Measurements from ENCODE around the gene RAB27A. TPM values are rescaled to one million over a fixed set of nuclear protein-coding genes. Genes with fewer than 3 reads are reported as not detected.

The RAB27A gene
- total RNA-seq, 2 donors from 2014 or later: 8.8 to 9.1 TPM

DNA sequence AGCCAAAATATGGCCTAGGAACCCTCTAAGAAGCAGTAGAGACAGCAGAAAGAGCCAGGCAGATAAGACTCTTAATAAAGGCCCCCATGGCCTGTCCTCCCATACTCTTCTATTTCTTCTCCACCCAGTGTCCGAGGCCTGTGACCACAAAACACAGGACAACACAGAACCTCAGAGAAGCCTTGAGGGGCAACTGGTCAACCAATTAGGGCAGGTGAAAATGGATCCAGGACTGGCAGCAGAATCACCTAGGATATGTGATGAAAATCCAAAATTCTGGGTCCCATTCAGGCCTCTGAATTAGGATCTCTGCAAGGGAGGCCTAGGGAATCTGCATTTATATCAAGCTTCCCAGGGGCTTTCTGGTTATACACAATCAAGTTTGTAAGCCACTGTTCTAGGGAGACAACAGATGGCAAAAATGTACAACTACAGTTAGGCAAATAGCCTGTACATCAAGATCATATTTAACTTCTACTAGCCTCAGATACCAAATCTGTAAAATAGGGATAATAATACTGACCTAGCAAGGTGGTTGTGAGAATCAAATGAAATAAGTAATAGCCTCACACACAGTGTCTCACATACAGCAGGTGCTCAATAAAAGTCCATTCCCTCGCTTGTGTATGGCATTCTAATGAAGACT lies 10.4 kb downstream of the RAB27A start:
- no peak for DNase-seq
- Histone ChIP-seq H3K9ac (ENCODE audit: extremely low read depth, low read length, poor library complexity, severe bottlenecking) (no peak overlapping the region), H3K36me3 (ENCODE audit: control insufficient read depth, insufficient read depth, low read length) (no peaks in the 10 kb centered on the region), H3K4me1 (ENCODE audit: control insufficient read depth, insufficient read depth, low read length) (peaks cover 4% of the 10 kb centered on the region), H3K9me3 (ENCODE audit: control insufficient read depth, low read length) (no peaks in the 10 kb centered on the region), H3K27ac (ENCODE audit: low read depth, low read length) (no peak overlapping the region), H3K4me3 (ENCODE audit: low read length) (no peak overlapping the region), H3K27me3 (ENCODE audit: control insufficient read depth, insufficient read depth, low read length, poor library complexity, severe bottlenecking) (no peaks in the 10 kb centered on the region)
- no peak for TF ChIP-seq CTCF (conservative IDR thresholded peaks at IDR 0.05)
- Mint-ChIP-seq H3K9me3 (no peaks in the 10 kb centered on the region), H3K36me3 (ENCODE audit: low read depth) (peaks cover under 1% of the 10 kb centered on the region), H3K27me3 (ENCODE audit: insufficient read depth) (no peaks in the 10 kb centered on the region), H3K4me3 (no peak overlapping the region), H3K4me1 (peaks cover 2% of the 10 kb centered on the region), H3K27ac (no peak overlapping the region)
- WGBS, 2 experiments (ENCODE audit: insufficient coverage in 1 of 2, insufficient read length in 1 of 2): 87 to 100% methylated on average over 1 to 2 of the region's 2 CpGs

- H3K4me1 ChIP-seq (ENCODE audit: control insufficient read depth, insufficient read depth, low read length): no peaks in the 10 kb centered on the region
- WGBS, 2 experiments (ENCODE audit: insufficient coverage in 1 of 2, insufficient read length in 1 of 2): 77 to 90% methylated on average over 2 of the region's 2 CpGs
- Mint-ChIP-seq H3K4me3 (no peak overlapping the region), H3K4me1 (no peaks in the 10 kb centered on the region), H3K27ac (no peak overlapping the region), H3K9me3 (no peaks in the 10 kb centered on the region), H3K36me3 (ENCODE audit: low read depth) (peaks cover 3% of the 10 kb centered on the region), H3K27me3 (ENCODE audit: insufficient read depth) (no peaks in the 10 kb centered on the region)
- H3K27me3 ChIP-seq (ENCODE audit: control insufficient read depth, insufficient read depth, low read length, poor library complexity, severe bottlenecking): no peaks in the 10 kb centered on the region
- H3K27ac ChIP-seq (ENCODE audit: low read depth, low read length): no peak overlapping the region
- no peak for DNase-seq
- H3K9me3 ChIP-seq (ENCODE audit: control insufficient read depth, low read length): no peaks in the 10 kb centered on the region
- no peak overlapping the region for H3K4me3 ChIP-seq (ENCODE audit: low read length)
- H3K9ac ChIP-seq (ENCODE audit: extremely low read depth, low read length, poor library complexity, severe bottlenecking): no peak overlapping the region
- no peak for TF ChIP-seq CTCF (conservative IDR thresholded peaks at IDR 0.05)
- H3K36me3 ChIP-seq (ENCODE audit: control insufficient read depth, insufficient read depth, low read length): no peaks in the 10 kb centered on the region
Measured at GRCh38 chr15:55277715-55278114, 11.9 kb downstream of the RAB27A start.

- no peaks in the 10 kb centered on the region for H3K27me3 Mint-ChIP-seq (ENCODE audit: insufficient read depth)
- WGBS, 2 experiments (ENCODE audit: insufficient coverage in 1 of 2, insufficient read length in 1 of 2): 90 to 96% methylated on average over 6 to 7 of the region's 7 CpGs
- H3K9me3 Mint-ChIP-seq: no peaks in the 10 kb centered on the region
- H3K36me3 Mint-ChIP-seq (ENCODE audit: low read depth): peaks cover 3% of the 10 kb centered on the region
- no peak overlapping the region for H3K4me3 Mint-ChIP-seq
- no peak overlapping the region for H3K27ac Mint-ChIP-seq
- no peaks in the 10 kb centered on the region for H3K36me3 ChIP-seq (ENCODE audit: control insufficient read depth, insufficient read depth, low read length)
- no peak overlapping the region for H3K27ac ChIP-seq (ENCODE audit: low read depth, low read length)
- no peak for TF ChIP-seq CTCF (conservative IDR thresholded peaks at IDR 0.05)
- DNase-seq: no peak
- H3K4me1 Mint-ChIP-seq: no peaks in the 10 kb centered on the region
- no peaks in the 10 kb centered on the region for H3K4me1 ChIP-seq (ENCODE audit: control insufficient read depth, insufficient read depth, low read length)
- H3K9ac ChIP-seq (ENCODE audit: extremely low read depth, low read length, poor library complexity, severe bottlenecking): no peak overlapping the region
- H3K9me3 ChIP-seq (ENCODE audit: control insufficient read depth, low read length): no peaks in the 10 kb centered on the region
- H3K27me3 ChIP-seq (ENCODE audit: control insufficient read depth, insufficient read depth, low read length, poor library complexity, severe bottlenecking): no peaks in the 10 kb centered on the region
- H3K4me3 ChIP-seq (ENCODE audit: low read length): no peak overlapping the region
Measured at GRCh38 chr15:55277116-55277564, 12.5 kb downstream of the RAB27A start.
